ENCODE results near the gene OSBPL2. TPM values are rescaled to one million over a fixed set of nuclear protein-coding genes. Genes with fewer than 3 reads are reported as not detected.

OSBPL2 gene
- total RNA-seq, 1 donor: 36.7 TPM

DNA sequence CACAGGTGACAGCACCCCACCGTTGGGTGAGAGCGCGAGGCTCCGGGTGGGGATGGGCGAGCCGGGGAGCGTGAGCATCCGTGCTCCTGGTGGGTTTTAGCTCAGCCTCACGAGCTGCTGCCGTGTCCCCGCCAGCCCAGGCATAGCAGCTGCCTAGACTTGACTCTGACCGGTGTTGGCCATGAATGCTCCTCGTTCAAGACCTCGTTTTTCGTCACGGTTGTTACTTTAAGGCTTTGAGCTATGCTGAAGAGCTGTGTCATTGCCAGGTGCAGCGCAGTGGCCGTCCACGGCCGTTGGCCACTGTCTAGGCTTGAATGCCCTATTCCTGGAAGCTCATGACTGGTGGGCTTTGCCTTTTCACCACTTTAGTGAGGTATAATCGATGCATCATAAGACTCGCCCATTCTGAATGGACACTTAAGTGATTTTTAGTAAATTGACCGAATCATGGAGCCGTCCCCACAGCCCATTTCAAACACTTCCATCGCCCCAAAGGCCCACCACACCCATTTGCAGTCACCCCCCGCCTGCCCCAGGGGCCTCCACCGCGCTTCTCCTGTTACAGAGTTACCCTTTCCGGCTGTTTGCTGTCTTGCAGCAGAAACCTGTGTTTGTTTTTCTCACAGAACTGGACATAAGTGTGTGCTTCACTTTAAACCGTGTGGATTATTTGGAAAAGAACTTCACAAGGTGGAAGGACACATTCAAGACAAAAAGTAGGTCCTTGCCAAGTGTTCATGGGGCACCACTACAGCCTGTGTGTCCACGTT lies 43.0 kb downstream of the OSBPL2 start:
- H3K4me3 ChIP-seq (ENCODE audit: low read depth, low read length): no peak overlapping the region
- no peak for DNase-seq (ENCODE audit: low read depth)
- TF ChIP-seq, protein P1, sequence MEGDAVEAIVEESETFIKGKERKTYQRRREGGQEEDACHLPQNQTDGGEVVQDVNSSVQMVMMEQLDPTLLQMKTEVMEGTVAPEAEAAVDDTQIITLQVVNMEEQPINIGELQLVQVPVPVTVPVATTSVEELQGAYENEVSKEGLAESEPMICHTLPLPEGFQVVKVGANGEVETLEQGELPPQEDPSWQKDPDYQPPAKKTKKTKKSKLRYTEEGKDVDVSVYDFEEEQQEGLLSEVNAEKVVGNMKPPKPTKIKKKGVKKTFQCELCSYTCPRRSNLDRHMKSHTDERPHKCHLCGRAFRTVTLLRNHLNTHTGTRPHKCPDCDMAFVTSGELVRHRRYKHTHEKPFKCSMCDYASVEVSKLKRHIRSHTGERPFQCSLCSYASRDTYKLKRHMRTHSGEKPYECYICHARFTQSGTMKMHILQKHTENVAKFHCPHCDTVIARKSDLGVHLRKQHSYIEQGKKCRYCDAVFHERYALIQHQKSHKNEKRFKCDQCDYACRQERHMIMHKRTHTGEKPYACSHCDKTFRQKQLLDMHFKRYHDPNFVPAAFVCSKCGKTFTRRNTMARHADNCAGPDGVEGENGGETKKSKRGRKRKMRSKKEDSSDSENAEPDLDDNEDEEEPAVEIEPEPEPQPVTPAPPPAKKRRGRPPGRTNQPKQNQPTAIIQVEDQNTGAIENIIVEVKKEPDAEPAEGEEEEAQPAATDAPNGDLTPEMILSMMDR (IDR thresholded peaks at IDR 0.05; ENCODE audit: insufficient read depth, low read depth, low read length): no peak

- TF ChIP-seq, protein P1 (IDR thresholded peaks at IDR 0.05; ENCODE audit: insufficient read depth, low read depth, low read length): no peak
- DNase-seq (ENCODE audit: low read depth): no peak
- H3K4me3 ChIP-seq (ENCODE audit: low read depth, low read length): no peak overlapping the region
Measured at GRCh38 chr20:62282103-62282502, 43.8 kb downstream of the OSBPL2 start.

- TF ChIP-seq, protein P1 (IDR thresholded peaks at IDR 0.05; ENCODE audit: insufficient read depth, low read depth, low read length): no peak
- H3K4me3 ChIP-seq (ENCODE audit: low read depth, low read length): no peak overlapping the region
- DNase-seq (ENCODE audit: low read depth): no peak
Measured at GRCh38 chr20:62282877-62283503, 44.7 kb downstream of the OSBPL2 start.

GRCh38 chr20:62284448-62284847 lies 46.1 kb downstream of the OSBPL2 start:
- TF ChIP-seq, protein P1 (IDR thresholded peaks at IDR 0.05; ENCODE audit: insufficient read depth, low read depth, low read length): no peak
- no peak overlapping the region for H3K4me3 ChIP-seq (ENCODE audit: low read depth, low read length)

GRCh38 chr20:62285151-62285550 lies 46.8 kb downstream of the OSBPL2 start:
- no peak for DNase-seq (ENCODE audit: low read depth)
- TF ChIP-seq, protein P1 (IDR thresholded peaks at IDR 0.05; ENCODE audit: insufficient read depth, low read depth, low read length): no peak

More at GRCh38 chr20:62284448-62284847, 46.1 kb downstream of the OSBPL2 start:
- DNase-seq (ENCODE audit: low read depth): no peak

DNA sequence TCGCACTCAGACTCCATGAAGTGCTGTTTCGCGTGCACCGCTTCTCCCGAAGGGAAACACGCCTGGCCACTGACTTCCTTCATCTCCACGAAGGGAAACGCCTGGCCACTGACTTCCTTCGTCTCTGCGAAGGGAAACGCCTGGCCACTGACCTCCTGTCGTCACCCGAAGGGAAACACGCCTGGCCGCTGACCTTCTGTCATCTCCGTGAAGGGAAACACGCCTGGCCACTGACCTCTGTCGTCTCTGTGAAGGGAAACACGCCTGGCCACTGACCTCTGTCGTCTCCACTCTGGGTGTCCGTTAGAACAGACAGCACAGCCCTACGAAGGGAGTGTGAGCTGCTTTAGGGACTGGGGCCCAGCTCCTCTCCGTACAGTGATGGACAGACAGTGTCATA lies 47.4 kb downstream of the OSBPL2 start:
- no peak for DNase-seq (ENCODE audit: low read depth)
- H3K4me3 ChIP-seq (ENCODE audit: low read depth, low read length): no peak overlapping the region
- TF ChIP-seq, protein P1 (IDR thresholded peaks at IDR 0.05; ENCODE audit: insufficient read depth, low read depth, low read length): no peak

More at GRCh38 chr20:62285151-62285550, 46.8 kb downstream of the OSBPL2 start:
- no peak overlapping the region for H3K4me3 ChIP-seq (ENCODE audit: low read depth, low read length)
